Uterus (tissue), 4 donors: ENCODE results near the gene HOXD4. TPM values are rescaled to one million over a fixed set of nuclear protein-coding genes. Genes with fewer than 3 reads are reported as not detected.

Source experiments
- DNase-seq, 2 donors: peaks; one replicate each; pipeline ENCODE4 v3.0.0-alpha.2; 2019 to 2020
- H3K27ac ChIP-seq, 2 donors: fragments of 200-600 bp; sonication (generic); 1 replicate in 1 of 2; 2 replicates in 1 of 2; pipeline ENCODE4 v1.5.1; 2016 to 2018
- H3K27me3 ChIP-seq, 2 donors: fragments of 200-600 bp; sonication (generic); one replicate each; pipeline ENCODE4 v1.5.1; 2018 to 2019; ENCODE audit warnings: control low read depth in 1 of 2
- H3K36me3 ChIP-seq, 2 donors: fragments of 200-600 bp; sonication (generic); one replicate each; pipeline ENCODE4 v1.5.1; 2019; ENCODE audit warnings: control low read depth in 1 of 2
- H3K4me1 ChIP-seq, 2 donors: fragments of 200-600 bp; sonication (generic); one replicate each; pipeline ENCODE4 v1.5.1; 2018 to 2019; ENCODE audit warnings: control low read depth in 1 of 2
- H3K4me3 ChIP-seq, 2 donors: fragments of 200-600 bp; sonication (generic); 1 replicate in 1 of 2; 2 replicates in 1 of 2; pipeline ENCODE4 v1.5.1; 2018 to 2019; ENCODE audit warnings: mild to moderate bottlenecking in 1 of 2
- H3K9me3 ChIP-seq, 2 donors: fragments of 200-600 bp; sonication (generic); one replicate each; pipeline ENCODE4 v1.5.1; 2019; ENCODE audit warnings: control low read depth in 1 of 2
- CTCF ChIP-seq, 4 experiments: fragments of 200-600 bp in 2 of 4; fragments of 450-650 bp in 2 of 4; sonication (generic) in 2 of 4; IDR thresholded peaks; one replicate each; pipeline ENCODE4 v1.5.1; 2016 to 2019; ENCODE audit warnings: antibody characterized with exemption in 4 of 4, mild to moderate bottlenecking in 2 of 4, moderate library complexity in 1 of 4
- POLR2A ChIP-seq, 2 donors: fragments of 450-650 bp; IDR thresholded peaks; one replicate each; pipeline ENCODE4 v1.6.1; 2016; ENCODE audit warnings: antibody characterized with exemption in 2 of 2, mild to moderate bottlenecking in 1 of 2, moderate library complexity in 1 of 2
- intact Hi-C: fragments of 100-400 bp; cut with DNase I; formaldehyde crosslinking; loops from one replicate; pipeline ENCODE4 v1.15.1; 2023; ENCODE audit warnings: low total_unique reads
- total RNA-seq, 4 donors: library from RNA; depleted of rRNA in 3 of 4; stranded (reverse); fragments of >200 nt in 3 of 4; gene quantifications; one replicate each; pipeline versions ENCODE4 v1.1.0 to v1.2.4, GENCODE V29; 2014 to 2023
- donor health status: DM: yes; HTN: yes; CAD: no.

HOXD4 gene
- total RNA-seq, 4 donors from 2014 or later, result 6.8 to 41.6 (median 13.0) TPM

- peaks cover 0 to 15% of the 10 kb centered on the region in 2 donors for H3K4me1 ChIP-seq
- TF ChIP-seq CTCF (IDR thresholded peaks at IDR 0.05), result no peak
- TF ChIP-seq POLR2A (IDR thresholded peaks at IDR 0.05), result no peak
- intact Hi-C loops, result no loop called here
These were observed 20.1 kb upstream of the HOXD4 start for GRCh38 chr2:176130957-176131847.

GRCh38 chr2:176131848-176132158 is 19.5 kb upstream of the HOXD4 start:
- TF ChIP-seq POLR2A (IDR thresholded peaks at IDR 0.05) (no peak), CTCF (IDR thresholded peaks at IDR 0.05) (no peak)
- no peaks in the 10 kb centered on the region for H3K27me3 ChIP-seq
- H3K36me3 ChIP-seq, result no peaks in the 10 kb centered on the region
- H3K27ac ChIP-seq, result peak overlapping the region; percentile 98 to 99
- intact Hi-C loops, result no loop called here
- H3K4me3 ChIP-seq, result peak overlapping the region; percentile 62 to 78
- DNase-seq, result no peak
- no peaks in the 10 kb centered on the region for H3K9me3 ChIP-seq
- H3K4me1 ChIP-seq, result peaks cover 0 to 15% of the 10 kb centered on the region in 2 donors

More at GRCh38 chr2:176130957-176131847, 20.1 kb upstream of the HOXD4 start:
- H3K4me3 ChIP-seq, result peak overlapping the region; percentile 62 to 78
- DNase-seq, result no peak
- H3K36me3 ChIP-seq, result no peaks in the 10 kb centered on the region
- H3K9me3 ChIP-seq, result no peaks in the 10 kb centered on the region
- H3K27ac ChIP-seq, result peak overlapping the region; percentile 98 to 99
- H3K27me3 ChIP-seq, result no peaks in the 10 kb centered on the region

GRCh38 chr2:176132205-176133171 is 18.9 kb upstream of the HOXD4 start:
- H3K4me3 ChIP-seq, result peak overlapping the region; percentile 62 to 78

GRCh38 chr2:176133389-176133788 is 18.0 kb upstream of the HOXD4 start:
- DNase-seq, result peak; percentile 30 to 56
- intact Hi-C loops, result no loop called here
- Histone ChIP-seq H3K4me3 (peak overlapping the region in 1 of 2 donors; percentile 62), H3K27me3 (no peaks in the 10 kb centered on the region), H3K9me3 (no peaks in the 10 kb centered on the region), H3K4me1 (peaks cover 0 to 15% of the 10 kb centered on the region in 2 donors), H3K27ac (peak overlapping the region; percentile 98 to 99), H3K36me3 (no peaks in the 10 kb centered on the region)
- TF ChIP-seq POLR2A (IDR thresholded peaks at IDR 0.05), result no peak
- no peak for TF ChIP-seq CTCF (IDR thresholded peaks at IDR 0.05)

More at GRCh38 chr2:176132205-176133171, 18.9 kb upstream of the HOXD4 start:
- peak in 1 of 2 donors; percentile 53 for DNase-seq
- H3K27me3 ChIP-seq, result no peaks in the 10 kb centered on the region
- H3K36me3 ChIP-seq, result no peaks in the 10 kb centered on the region
- intact Hi-C loops, result no loop called here
- H3K27ac ChIP-seq, result peak overlapping the region; percentile 98 to 99
- TF ChIP-seq CTCF (IDR thresholded peaks at IDR 0.05), result no peak
- TF ChIP-seq POLR2A (IDR thresholded peaks at IDR 0.05), result peak in 1 of 2 donors; percentile 21
- H3K9me3 ChIP-seq, result no peaks in the 10 kb centered on the region
- peaks cover 0 to 15% of the 10 kb centered on the region in 2 donors for H3K4me1 ChIP-seq
